GM21360 (cell line): ENCODE results near the gene TRIM61.
"Not testable (repeated sequence)": the region's sequence is repeated elsewhere in the genome, so short reads cannot be mapped to it uniquely, and the experiment has no call there.

Experiments
- ATAC-seq: cut with Tn5 transposase; IDR thresholded peaks from one replicate; pipeline ENCODE4 v1.9.1; 2021; ENCODE audit warnings: mild to moderate bottlenecking, moderate library complexity; ENCODE audit not compliant: unreplicated experiment

Gene TRIM61

GRCh38 chr4:164959421-164959820 is 18.0 kb downstream of the TRIM61 start:
- not testable (repeated sequence) for ATAC-seq

- peak; percentile 100 for ATAC-seq
Observed at GRCh38 chr4:164956766-164957643, 20.5 kb downstream of the TRIM61 start.

- ATAC-seq = no peak
Observed at GRCh38 chr4:164955107-164955805, 22.2 kb downstream of the TRIM61 start.

- ATAC-seq = no peak
Observed at GRCh38 chr4:164952551-164952950, 24.9 kb downstream of the TRIM61 start.

- ATAC-seq = no peak
Observed at GRCh38 chr4:164949448-164950143, 27.9 kb downstream of the TRIM61 start.

- no peak for ATAC-seq
Observed at GRCh38 chr4:164948975-164949374, 28.5 kb downstream of the TRIM61 start.

GRCh38 chr4:164948006-164948405 is 29.5 kb downstream of the TRIM61 start:
- not testable (repeated sequence) for ATAC-seq

GRCh38 chr4:164946810-164947209 is 30.6 kb downstream of the TRIM61 start:
- no peak for ATAC-seq

- ATAC-seq = no peak
Observed at GRCh38 chr4:164945146-164945545, 32.3 kb downstream of the TRIM61 start.

- no peak for ATAC-seq
Observed at GRCh38 chr4:164943192-164943591, 34.3 kb downstream of the TRIM61 start.

GRCh38 chr4:164937576-164938270 is 39.7 kb downstream of the TRIM61 start:
- peak; percentile 47 for ATAC-seq

- ATAC-seq = peak; percentile 50
Observed at GRCh38 chr4:164935865-164936606, 41.4 kb downstream of the TRIM61 start.

GRCh38 chr4:164935363-164935762 is 42.1 kb downstream of the TRIM61 start:
- peak; percentile 60 for ATAC-seq

- ATAC-seq = no peak
Observed at GRCh38 chr4:164933244-164933643, 44.2 kb downstream of the TRIM61 start.

- no peak for ATAC-seq
Observed at GRCh38 chr4:164931551-164932324, 45.7 kb downstream of the TRIM61 start.

- no peak for ATAC-seq
Observed at GRCh38 chr4:164930647-164931046, 46.8 kb downstream of the TRIM61 start.

GRCh38 chr4:164927101-164927500 is 50.4 kb downstream of the TRIM61 start:
- ATAC-seq = not testable (repeated sequence)

GRCh38 chr4:164926301-164926700 is 51.2 kb downstream of the TRIM61 start:
- no peak for ATAC-seq

GRCh38 chr4:164924670-164925238 is 52.7 kb downstream of the TRIM61 start:
- ATAC-seq = no peak
